ENCODE data around the gene PALLD.

The PALLD gene

GRCh38 chr4:168765726-168766125 lies 268.9 kb downstream of the PALLD start:
- DNase-seq (ENCODE audit: low spot score): no peak

GRCh38 chr4:168766604-168767316 lies 269.9 kb downstream of the PALLD start:
- DNase-seq (ENCODE audit: low spot score): no peak

- no peak for DNase-seq (ENCODE audit: low spot score)
Measured at GRCh38 chr4:168769416-168769815, 272.6 kb downstream of the PALLD start.

- no peak for DNase-seq (ENCODE audit: low spot score)
Measured at GRCh38 chr4:168769837-168770236, 273.0 kb downstream of the PALLD start.

GRCh38 chr4:168771251-168771650 lies 274.4 kb downstream of the PALLD start:
- no peak for DNase-seq (ENCODE audit: low spot score)

GRCh38 chr4:168773388-168774195 lies 276.7 kb downstream of the PALLD start:
- DNase-seq (ENCODE audit: low spot score): no peak

GRCh38 chr4:168776382-168776781 lies 279.5 kb downstream of the PALLD start:
- no peak for DNase-seq (ENCODE audit: low spot score)

GRCh38 chr4:168777277-168777965 lies 280.6 kb downstream of the PALLD start:
- DNase-seq (ENCODE audit: low spot score): no peak

- no peak for DNase-seq (ENCODE audit: low spot score)
Measured at GRCh38 chr4:168781341-168781740, 284.5 kb downstream of the PALLD start.

GRCh38 chr4:168781926-168782325 lies 285.1 kb downstream of the PALLD start:
- DNase-seq (ENCODE audit: low spot score): no peak

GRCh38 chr4:168782439-168782838 lies 285.6 kb downstream of the PALLD start:
- DNase-seq (ENCODE audit: low spot score): no peak

GRCh38 chr4:168784786-168785461 lies 288.1 kb downstream of the PALLD start:
- no peak for DNase-seq (ENCODE audit: low spot score)

- no peak for DNase-seq (ENCODE audit: low spot score)
Measured at GRCh38 chr4:168787334-168787733, 290.5 kb downstream of the PALLD start.

- DNase-seq (ENCODE audit: low spot score): no peak
Measured at GRCh38 chr4:168787801-168788595, 291.1 kb downstream of the PALLD start.

- DNase-seq (ENCODE audit: low spot score): no peak
Measured at GRCh38 chr4:168790898-168791297, 294.0 kb downstream of the PALLD start.

GRCh38 chr4:168791376-168791775 lies 294.5 kb downstream of the PALLD start:
- no peak for DNase-seq (ENCODE audit: low spot score)

GRCh38 chr4:168793542-168793941 lies 296.7 kb downstream of the PALLD start:
- DNase-seq (ENCODE audit: low spot score): no peak

- no peak for DNase-seq (ENCODE audit: low spot score)
Measured at GRCh38 chr4:168794092-168794707, 297.3 kb downstream of the PALLD start.

GRCh38 chr4:168794881-168795280 lies 298.0 kb downstream of the PALLD start:
- DNase-seq (ENCODE audit: low spot score): no peak

- no peak for DNase-seq (ENCODE audit: low spot score)
Measured at GRCh38 chr4:168795346-168795745, 298.5 kb downstream of the PALLD start.
